MCF 10A (cell line): ENCODE results near the gene HHLA2. TPM values are rescaled to one million over a fixed set of nuclear protein-coding genes. Genes with fewer than 3 reads are reported as not detected.

Source experiments
- BruUV-seq: library from RNA; stranded (reverse); fragments of 400-500 nt; replicated peaks from 2 replicates; lab custom pipeline; 2021; lab: Mats Ljungman, UMichigan
- CTCF ChIA-PET: fragments of 300-600 bp; sonication (Branson Sonifier 250); formaldehyde crosslinking; extraction: SDS; loops from one replicate; lab custom pipeline; 2021; ENCODE audit warnings: antibody characterized with exemption, inconsistent platforms; lab: Yijun Ruan, JAX
- POLR2A ChIA-PET: fragments of 300-600, 350-650 bp; sonication (Branson Sonifier 250); formaldehyde crosslinking; extraction: SDS; loops from one replicate; lab custom pipeline; 2020; ENCODE audit warnings: antibody characterized with exemption, inconsistent platforms; lab: Yijun Ruan, JAX
- DNase-seq: peaks from one replicate; pipeline ENCODE4 v3.0.0-alpha.2; 2018; ENCODE audit not compliant: unreplicated experiment
- H3K27ac Mint-ChIP-seq: one replicate; pipeline ENCODE4 v1.8.0; 2022; ENCODE audit warnings: mild to moderate bottlenecking, low read depth, mixed read lengths; ENCODE audit not compliant: unreplicated experiment
- H3K27me3 Mint-ChIP-seq: one replicate; pipeline ENCODE4 v1.8.0; 2022; ENCODE audit warnings: mixed read lengths; ENCODE audit not compliant: insufficient read depth, unreplicated experiment
- H3K36me3 Mint-ChIP-seq: one replicate; pipeline ENCODE4 v1.8.0; 2022; ENCODE audit warnings: mild to moderate bottlenecking, moderate library complexity, mixed read lengths; ENCODE audit not compliant: insufficient read depth, unreplicated experiment
- H3K4me1 Mint-ChIP-seq: one replicate; pipeline ENCODE4 v1.8.0; 2022; ENCODE audit warnings: mixed read lengths; ENCODE audit not compliant: insufficient read depth, unreplicated experiment
- H3K4me3 Mint-ChIP-seq: one replicate; pipeline ENCODE4 v1.8.0; 2022; ENCODE audit warnings: mild to moderate bottlenecking, moderate library complexity, mixed read lengths; ENCODE audit not compliant: unreplicated experiment
- H3K9me3 Mint-ChIP-seq: one replicate; pipeline ENCODE4 v1.8.0; 2022; ENCODE audit warnings: mixed read lengths; ENCODE audit not compliant: unreplicated experiment
- CTCF ChIP-seq: fragments of 200-600 bp; IDR thresholded peaks from one replicate; pipeline ENCODE4 v1.8.0; 2022; ENCODE audit warnings: antibody characterized with exemption, mild to moderate bottlenecking; ENCODE audit not compliant: unreplicated experiment
- intact Hi-C: fragments of 100-400 bp; cut with micrococcal nuclease; formaldehyde crosslinking; loops from 2 replicates; pipeline ENCODE4 v1.14.1; 2022
- total RNA-seq: library from RNA; stranded (reverse); gene quantifications from 2 replicates; pipeline ENCODE4 v1.2.3, GENCODE V29; 2022

Gene HHLA2
- total RNA-seq, 1 experiment from 2014 or later, result not detected

DNA sequence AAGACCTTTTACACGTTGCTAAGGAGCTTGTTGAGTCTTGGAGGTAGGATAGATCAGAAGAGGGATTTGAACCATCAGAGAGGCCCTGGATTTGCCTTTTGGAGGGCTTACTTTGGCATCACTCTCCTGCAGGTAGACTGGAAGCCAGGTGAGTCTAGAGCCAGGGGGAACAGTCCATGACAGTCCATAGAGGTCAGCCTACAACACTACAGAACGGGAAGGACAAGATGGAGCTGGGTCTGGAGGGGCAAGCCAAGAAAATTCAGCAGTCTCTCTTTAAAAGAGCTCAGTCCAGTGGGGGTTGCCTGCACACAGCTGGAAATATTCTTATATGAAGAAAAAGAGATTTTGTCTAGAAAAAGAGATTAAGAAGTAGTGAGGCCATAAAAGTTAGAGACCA lies 60.7 kb downstream of the HHLA2 start:
- BruUV-seq, result no TSS peak
- CTCF ChIA-PET, result interaction anchor here (0.5 to 0.7 kb wide), 4 partner anchors 58 to 1972 kb away, joined by 3 to 5 read pairs (median 4); no protein-coding TSS in a partner anchor
- no peaks in the 10 kb centered on the region for H3K27me3 Mint-ChIP-seq

GRCh38 chr3:108359011-108359410 lies 62.7 kb downstream of the HHLA2 start:
- no TSS peak for BruUV-seq
- H3K27ac Mint-ChIP-seq, result no peak overlapping the region
- no peak for TF ChIP-seq CTCF
- intact Hi-C loops, result no loop called here
- no peaks in the 10 kb centered on the region for H3K4me1 Mint-ChIP-seq
- H3K4me3 Mint-ChIP-seq, result no peak overlapping the region
- no peaks in the 10 kb centered on the region for H3K27me3 Mint-ChIP-seq
- ChIA-PET POLR2A (no interaction called here), CTCF (no interaction called here)
- no peaks in the 10 kb centered on the region for H3K36me3 Mint-ChIP-seq
- DNase-seq, result no peak
- no peaks in the 10 kb centered on the region for H3K9me3 Mint-ChIP-seq

More for the DNA sequence above, 60.7 kb downstream of the HHLA2 start:
- Mint-ChIP-seq H3K4me1 (no peaks in the 10 kb centered on the region), H3K4me3 (no peak overlapping the region), H3K36me3 (peaks cover 5% of the 10 kb centered on the region), H3K27ac (no peak overlapping the region), H3K9me3 (no peaks in the 10 kb centered on the region)
- no peak for TF ChIP-seq CTCF
- intact Hi-C loops, result no loop called here
- DNase-seq, result no peak
- POLR2A ChIA-PET, result interaction anchor here (0.6 kb wide), 1 partner anchor 131 kb away, joined by 3 read pairs; no protein-coding TSS in a partner anchor

DNA sequence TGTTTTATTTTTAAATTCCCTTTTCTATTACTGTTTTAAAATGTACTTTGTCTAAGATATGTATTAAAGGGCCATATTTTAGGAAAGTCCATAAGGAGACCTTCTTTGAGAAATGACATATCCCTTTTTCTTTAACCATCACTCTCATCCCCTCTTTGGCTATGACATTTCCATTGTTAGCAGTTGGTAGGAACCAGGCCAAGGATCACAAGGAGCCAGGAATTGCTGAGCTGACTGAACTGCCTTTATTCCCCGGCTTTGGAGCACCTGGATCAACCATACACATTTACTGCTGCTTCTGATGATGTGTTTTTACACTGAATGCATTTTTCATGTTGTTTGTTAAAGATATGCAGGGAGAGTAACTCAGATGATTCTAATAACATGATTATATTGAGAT lies 79.7 kb downstream of the HHLA2 start:
- no peaks in the 10 kb centered on the region for H3K4me1 Mint-ChIP-seq
- ChIA-PET POLR2A (no interaction called here), CTCF (no interaction called here)
- intact Hi-C loops, result no loop called here
- H3K9me3 Mint-ChIP-seq, result no peaks in the 10 kb centered on the region
- DNase-seq, result no peak
- no peak for TF ChIP-seq CTCF
- H3K4me3 Mint-ChIP-seq, result no peak overlapping the region
- no TSS peak for BruUV-seq
- no peak overlapping the region for H3K27ac Mint-ChIP-seq
- H3K27me3 Mint-ChIP-seq, result no peaks in the 10 kb centered on the region
- no peaks in the 10 kb centered on the region for H3K36me3 Mint-ChIP-seq

- POLR2A ChIA-PET, result no interaction called here
- H3K27me3 Mint-ChIP-seq, result no peaks in the 10 kb centered on the region
- H3K36me3 Mint-ChIP-seq, result no peaks in the 10 kb centered on the region
- no peaks in the 10 kb centered on the region for H3K4me1 Mint-ChIP-seq
- H3K27ac Mint-ChIP-seq, result no peak overlapping the region
- BruUV-seq, result no TSS peak
- intact Hi-C loops, result no loop called here
- TF ChIP-seq CTCF, result no peak
- no peaks in the 10 kb centered on the region for H3K9me3 Mint-ChIP-seq
- H3K4me3 Mint-ChIP-seq, result no peak overlapping the region
- CTCF ChIA-PET, result interaction anchor here (0.6 kb wide), 1 partner anchor 55 kb away, joined by 3 read pairs; no protein-coding TSS in a partner anchor
- no peak for DNase-seq
Measured at GRCh38 chr3:108377384-108377783, 81.0 kb downstream of the HHLA2 start.
